HepG2 (cell line): ENCODE measurements around the gene FLAD1. TPM values are rescaled to one million over a fixed set of nuclear protein-coding genes. Genes with fewer than 3 reads are reported as not detected.
A peak's percentile ranks its signal among the peaks of the same experiment; 100 is the strongest.

Source experiments
- ARID5B ChIP-seq: IDR thresholded peaks from 2 replicates; pipeline ENCODE4 v1.4.0; 2020; ENCODE audit warnings: mild to moderate bottlenecking, missing genetic modification reagents
- CCAR2 ChIP-seq: fragments of 200-400 bp; formaldehyde crosslinking; optimal IDR thresholded peaks from 2 replicates; pipeline ENCODE3; 2018; ENCODE audit warnings: low read depth, mild to moderate bottlenecking, low read length, moderate library complexity
- CHD4 ChIP-seq: fragments of 200-600 bp; sonication (generic); IDR thresholded peaks from 2 replicates; pipeline ENCODE4 v1.7.0; 2017; ENCODE audit warnings: mild to moderate bottlenecking, low read length, borderline replicate concordance
- ELK4 ChIP-seq: sonication (generic); formaldehyde crosslinking; IDR thresholded peaks from 2 replicates; pipeline ENCODE4 v1.9.0; 2021; ENCODE audit warnings: missing genetic modification reagents, borderline replicate concordance
- HMGXB3 ChIP-seq: sonication (generic); formaldehyde crosslinking; IDR thresholded peaks from 2 replicates; pipeline ENCODE4 v1.4.0; 2020; ENCODE audit warnings: missing genetic modification reagents, borderline replicate concordance
- IRX3 ChIP-seq: sonication (generic); formaldehyde crosslinking; IDR thresholded peaks from 2 replicates; pipeline ENCODE4 v1.8.1; 2023; ENCODE audit warnings: mild to moderate bottlenecking, low read depth, missing genetic modification reagents, borderline replicate concordance
- SKI ChIP-seq: fragments of 450-650 bp; IDR thresholded peaks from one replicate; pipeline ENCODE4 v1.6.1; 2018; ENCODE audit warnings: mild to moderate bottlenecking; ENCODE audit not compliant: partially characterized antibody
- YY1 ChIP-seq: IDR thresholded peaks from 2 replicates; pipeline ENCODE4 v1.6.1; 2011; ENCODE audit warnings: low read length, low read depth, moderate library complexity, mild to moderate bottlenecking; ENCODE audit not compliant: insufficient read depth, insufficient replicate concordance
- ZBTB49 ChIP-seq: sonication (generic); formaldehyde crosslinking; IDR thresholded peaks from 2 replicates; pipeline ENCODE4 v1.4.0; 2020; ENCODE audit warnings: missing genetic modification reagents, borderline replicate concordance
- ZNF24 ChIP-seq: fragments of 450-650 bp; IDR thresholded peaks from 2 replicates; pipeline ENCODE4 v1.6.1; 2017; ENCODE audit warnings: antibody characterized with exemption, mild to moderate bottlenecking
- ZNF256 ChIP-seq: sonication (generic); formaldehyde crosslinking; conservative IDR thresholded peaks from 2 replicates; pipeline ENCODE4 v1.4.0; 2020; ENCODE audit warnings: missing genetic modification reagents
- ZNF431 ChIP-seq: sonication (generic); formaldehyde crosslinking; IDR thresholded peaks from 2 replicates; pipeline ENCODE4 v1.9.0; 2022; ENCODE audit warnings: missing genetic modification reagents, low read depth, mild to moderate bottlenecking, borderline replicate concordance
- ZNF451 ChIP-seq: sonication (generic); formaldehyde crosslinking; IDR thresholded peaks from 2 replicates; pipeline ENCODE4 v1.5.0; 2020; ENCODE audit warnings: mild to moderate bottlenecking, missing genetic modification reagents
- ZNF720 ChIP-seq: sonication (generic); formaldehyde crosslinking; IDR thresholded peaks from 2 replicates; pipeline ENCODE4 v1.4.0; 2020; ENCODE audit warnings: missing genetic modification reagents
- ZNF883 ChIP-seq: sonication (generic); formaldehyde crosslinking; IDR thresholded peaks from 2 replicates; pipeline ENCODE4 v1.5.1; 2020; ENCODE audit warnings: mild to moderate bottlenecking, missing genetic modification reagents; ENCODE audit errors: not compliant biosample characterization
- polyA plus RNA-seq, 8 experiments: library from polyadenylated mRNA; depleted of rRNA in 3 of 8; stranded (reverse) in 7 of 8; unstranded in 1 of 8; fragments of >200 nt; fragmentation: Illumina TruSeq in 4 of 8; extraction: Trizol in 4 of 8; gene quantifications; 2 replicates each; pipeline versions ENCODE4 v1.2.1 to v1.2.3, GENCODE V29; 2011 to 2016; ENCODE audit warnings: low read depth in 4 of 8, missing spikeins in 1 of 8, mixed read lengths in 1 of 8; ENCODE audit not compliant: insufficient read depth in 1 of 8
- total RNA-seq, 5 experiments: library from RNA; depleted of rRNA; stranded (reverse); fragments of >200 nt; fragmentation: Illumina TruSeq; extraction: Trizol; gene quantifications; 2 replicates each; pipeline ENCODE4 v1.2.3, GENCODE V29; 2016; ENCODE audit warnings: low read depth in 1 of 5
- TF ChIP-seq, protein P1 (sequence below): sonication (generic); formaldehyde crosslinking; IDR thresholded peaks from 2 replicates; pipeline ENCODE4 v1.5.0; 2020; ENCODE audit warnings: missing genetic modification reagents, mild to moderate bottlenecking, borderline replicate concordance

The FLAD1 gene
- total and polyA plus RNA-seq, 2 of the 13 experiments (the other 11 are each of a cell fraction or from before 2014, with no cell fraction given) = 25.9 to 32.8 TPM

- TF ChIP-seq ZBTB49 (CRISPR knock-in tag) (no peak), HMGXB3 (CRISPR knock-in tag) (no peak), ZNF883 (no peak), CHD4 (no peak), ELK4 (no peak), ZNF451 (CRISPR knock-in tag) (no peak), IRX3 (CRISPR knock-in tag) (no peak), ARID5B (CRISPR knock-in tag) (peak; percentile 89), CCAR2 (no peak), ZNF720 (CRISPR knock-in tag) (no peak), ZNF24 (no peak), ZNF256 (CRISPR knock-in tag) (no peak), YY1 (peak; percentile 31), SKI (peak; percentile 41), ZNF431 (CRISPR knock-in tag) (no peak)
- TF ChIP-seq, protein P1, sequence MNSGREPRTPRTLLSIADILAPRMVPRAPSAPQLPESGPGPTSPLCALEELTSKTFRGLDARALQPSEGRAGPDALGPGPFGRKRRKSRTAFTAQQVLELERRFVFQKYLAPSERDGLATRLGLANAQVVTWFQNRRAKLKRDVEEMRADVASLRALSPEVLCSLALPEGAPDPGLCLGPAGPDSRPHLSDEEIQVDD (CRISPR knock-in tag) = no peak
Measured at GRCh38 chr1:154944401-154945159, 38.6 kb upstream of the FLAD1 start (continued).
